K562 treated with DMSO at 1 percent for 24 hours (cell line): ENCODE results near the gene ATP23. TPM values are rescaled to one million over a fixed set of nuclear protein-coding genes. Genes with fewer than 3 reads are reported as not detected.

ENCODE experiments used
- total RNA-seq: library from RNA; unstranded; fragments of 300-600 nt; gene quantifications from 2 replicates; pipeline ENCODE4 v1.2.3, GENCODE V29; 2022; ENCODE audit warnings: low read depth; ENCODE audit not compliant: insufficient read depth

Gene ATP23, protein sequence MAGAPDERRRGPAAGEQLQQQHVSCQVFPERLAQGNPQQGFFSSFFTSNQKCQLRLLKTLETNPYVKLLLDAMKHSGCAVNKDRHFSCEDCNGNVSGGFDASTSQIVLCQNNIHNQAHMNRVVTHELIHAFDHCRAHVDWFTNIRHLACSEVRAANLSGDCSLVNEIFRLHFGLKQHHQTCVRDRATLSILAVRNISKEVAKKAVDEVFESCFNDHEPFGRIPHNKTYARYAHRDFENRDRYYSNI
- total RNA-seq: 16.1 and 18.6 TPM in 2 replicates

DNA sequence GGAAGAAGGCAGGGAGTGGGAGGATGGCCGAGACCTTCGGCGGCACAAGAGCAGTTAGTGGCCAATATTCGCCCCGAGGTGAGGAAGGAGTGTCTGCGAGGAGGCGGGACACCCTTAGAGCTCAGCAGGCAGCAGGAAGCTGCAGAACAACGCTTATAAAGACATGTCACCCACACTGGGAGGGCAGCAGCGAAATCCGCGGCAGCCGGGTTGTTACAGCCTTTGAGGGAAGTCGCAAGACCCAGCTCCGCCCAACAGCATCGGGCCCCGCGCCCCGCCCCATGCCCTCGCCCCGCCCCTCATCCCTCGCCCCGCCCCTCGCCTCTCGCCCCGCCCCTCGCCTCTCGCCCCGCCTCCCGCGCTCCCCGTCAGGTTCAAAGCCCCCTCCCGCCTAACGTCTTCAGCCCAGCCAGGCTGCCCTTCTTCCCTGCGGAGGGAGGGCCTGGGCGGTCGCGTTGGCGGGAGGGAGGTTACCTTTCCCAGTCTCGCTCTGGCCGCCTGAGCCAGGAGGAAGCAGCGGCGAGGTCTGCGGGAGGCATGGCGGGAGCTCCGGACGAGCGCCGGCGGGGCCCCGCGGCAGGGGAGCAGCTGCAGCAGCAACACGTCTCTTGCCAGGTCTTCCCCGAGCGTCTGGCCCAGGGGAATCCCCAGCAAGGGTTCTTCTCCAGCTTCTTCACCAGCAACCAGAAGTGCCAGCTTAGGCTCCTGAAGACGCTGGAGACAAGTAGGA lies at the start of gene ATP23:
TSS of gene ATP23 (plus strand) at position 403 of the 730 bp plus-strand sequence. CDS start at position 538, 135 bp downstream.

Other genes starting within 250 kb of the ATP23 start
- 291 and 302 TPM in 2 replicates for gene OS9, start 247.4 kb upstream of the ATP23 start, total RNA-seq
- 0.38 and 0.45 TPM in 2 replicates for gene AGAP2, start 202.8 kb upstream of the ATP23 start, total RNA-seq
- gene TSPAN31, start 196.5 kb upstream of the ATP23 start, total RNA-seq: 17.6 and 19.4 TPM in 2 replicates
- gene CDK4, start 189.3 kb upstream of the ATP23 start, total RNA-seq: 148 and 150 TPM in 2 replicates
- 12.7 and 13.9 TPM in 2 replicates for gene MARCHF9, start 186.5 kb upstream of the ATP23 start, total RNA-seq
- 1.5 and 1.9 TPM in 2 replicates for gene CYP27B1, start 174.5 kb upstream of the ATP23 start, total RNA-seq
- gene METTL1, start 169.5 kb upstream of the ATP23 start, total RNA-seq: 3.0 and 5.5 TPM in 2 replicates
- 5.8 and 6.3 TPM in 2 replicates for gene EEF1AKMT3, start 169.0 kb upstream of the ATP23 start, total RNA-seq
- gene TSFM, start 158.8 kb upstream of the ATP23 start, total RNA-seq: 27.2 and 32.6 TPM in 2 replicates
- 0.94 and 2.1 TPM in 2 replicates for gene AVIL, start 122.8 kb upstream of the ATP23 start, total RNA-seq
- 118 and 123 TPM in 2 replicates for gene CTDSP2, start 94.8 kb upstream of the ATP23 start, total RNA-seq